OCI-LY7 (cell line): ENCODE data around the gene ESX1. TPM values are rescaled to one million over a fixed set of nuclear protein-coding genes. Genes with fewer than 3 reads are reported as not detected.
"Not testable (repeated sequence)": the region's sequence is repeated elsewhere in the genome, so short reads cannot be mapped to it uniquely, and the experiment has no call there.

Source experiments
- BruUV-seq: library from RNA; stranded (reverse); fragments of 400-500 nt; replicated peaks from 2 replicates; lab custom pipeline; 2021; lab: Mats Ljungman, UMichigan
- CTCF ChIA-PET: fragments of 300-600 bp; sonication (Branson Sonifier 250); formaldehyde crosslinking; loops from one replicate; lab custom pipeline; 2022; ENCODE audit warnings: antibody characterized with exemption; ENCODE audit not compliant: unreplicated experiment; lab: Charles Lee
- POLR2A ChIA-PET: fragments of 300-600 bp; sonication (Branson Sonifier 250); formaldehyde crosslinking; loops from one replicate; lab custom pipeline; 2022; ENCODE audit warnings: antibody characterized with exemption; lab: Charles Lee
- DNase-seq: peaks from one replicate; pipeline ENCODE4 v3.0.0-alpha.2; 2015; ENCODE audit warnings: low spot score
- H2AFZ ChIP-seq: fragments of 200-600 bp; sonication (generic), shearing (Covaris generic); 2 replicates; pipeline ENCODE4 v1.6.1; 2014; ENCODE audit warnings: mild to moderate bottlenecking, antibody characterized with exemption, low read length, moderate library complexity
- H3K27ac ChIP-seq: fragments of 200-600 bp; sonication (generic); 2 replicates; pipeline ENCODE4 v1.5.1; 2014; ENCODE audit warnings: mixed run types, low read depth, mild to moderate bottlenecking, moderate library complexity, low read length, inconsistent platforms; ENCODE audit not compliant: poor library complexity, severe bottlenecking
- H3K36me3 ChIP-seq: fragments of 200-600 bp; sonication (generic); 2 replicates; pipeline ENCODE4 v1.6.1; 2014; ENCODE audit warnings: mild to moderate bottlenecking, antibody characterized with exemption, low read length, moderate library complexity, mixed read lengths; ENCODE audit not compliant: insufficient read depth
- H3K4me1 ChIP-seq: fragments of 200-600 bp; sonication (generic); 2 replicates; pipeline ENCODE4 v1.5.1; 2014; ENCODE audit warnings: mild to moderate bottlenecking, low read length; ENCODE audit not compliant: insufficient read depth, poor library complexity, severe bottlenecking
- H3K4me2 ChIP-seq: fragments of 200-600 bp; sonication (generic); 2 replicates; pipeline ENCODE4 v1.6.1; 2014; ENCODE audit warnings: mild to moderate bottlenecking, low read length
- H3K4me3 ChIP-seq: fragments of 200-600 bp; sonication (generic); 2 replicates; pipeline ENCODE4 v1.5.1; 2014; ENCODE audit warnings: mild to moderate bottlenecking, low read depth, low read length; ENCODE audit not compliant: poor library complexity, severe bottlenecking
- H3K79me2 ChIP-seq: fragments of 200-600 bp; sonication (generic); 2 replicates; pipeline ENCODE4 v1.6.1; 2016; ENCODE audit warnings: low read depth, mild to moderate bottlenecking, low read length, moderate library complexity, mixed read lengths; ENCODE audit not compliant: insufficient read depth
- H3K9me2 ChIP-seq: fragments of 200-600 bp; sonication (generic); 2 replicates; pipeline ENCODE4 v1.6.1; 2016; ENCODE audit warnings: mild to moderate bottlenecking, low read length, mixed read lengths; ENCODE audit not compliant: insufficient read depth
- H3K9me3 ChIP-seq: fragments of 200-600 bp; sonication (generic); 2 replicates; pipeline ENCODE4 v1.6.1; 2014; ENCODE audit warnings: mild to moderate bottlenecking, mixed run types, low read length, mixed read lengths
- H4K20me1 ChIP-seq: fragments of 200-600 bp; sonication (generic); 2 replicates; pipeline ENCODE4 v1.6.1; 2014; ENCODE audit warnings: mild to moderate bottlenecking, antibody characterized with exemption, low read length, moderate library complexity, mixed read lengths; ENCODE audit not compliant: insufficient read depth
- EZH2phosphoT487 ChIP-seq: fragments of 200-600 bp; sonication (generic); IDR thresholded peaks from 2 replicates; pipeline ENCODE4 v1.6.1; 2018; ENCODE audit warnings: low read depth, borderline replicate concordance, mild to moderate bottlenecking, mixed run types, antibody characterized with exemption, low read length, moderate library complexity, mixed read lengths
- intact Hi-C: fragments of 100-400 bp; cut with micrococcal nuclease; formaldehyde crosslinking; loops from one replicate; pipeline ENCODE4 v1.10.0; 2022; ENCODE audit not compliant: unreplicated experiment
- total RNA-seq, 2 experiments: library from RNA; depleted of rRNA in 1 of 2; stranded (reverse); fragments of >200 nt in 1 of 2; shearing (Covaris generic) in 1 of 2; gene quantifications; 2 replicates each; pipeline ENCODE4 v1.2.3, GENCODE V29; 2014 to 2022
- TF ChIP-seq, protein P1 (sequence below): fragments of 200-600 bp; sonication (generic); conservative IDR thresholded peaks from 2 replicates; pipeline ENCODE4 v1.5.1; 2014; ENCODE audit warnings: mild to moderate bottlenecking, antibody characterized with exemption, low read length, moderate library complexity, mixed read lengths

ESX1 gene
- total RNA-seq, 2 experiments from 2014 or later, result not detected

DNA sequence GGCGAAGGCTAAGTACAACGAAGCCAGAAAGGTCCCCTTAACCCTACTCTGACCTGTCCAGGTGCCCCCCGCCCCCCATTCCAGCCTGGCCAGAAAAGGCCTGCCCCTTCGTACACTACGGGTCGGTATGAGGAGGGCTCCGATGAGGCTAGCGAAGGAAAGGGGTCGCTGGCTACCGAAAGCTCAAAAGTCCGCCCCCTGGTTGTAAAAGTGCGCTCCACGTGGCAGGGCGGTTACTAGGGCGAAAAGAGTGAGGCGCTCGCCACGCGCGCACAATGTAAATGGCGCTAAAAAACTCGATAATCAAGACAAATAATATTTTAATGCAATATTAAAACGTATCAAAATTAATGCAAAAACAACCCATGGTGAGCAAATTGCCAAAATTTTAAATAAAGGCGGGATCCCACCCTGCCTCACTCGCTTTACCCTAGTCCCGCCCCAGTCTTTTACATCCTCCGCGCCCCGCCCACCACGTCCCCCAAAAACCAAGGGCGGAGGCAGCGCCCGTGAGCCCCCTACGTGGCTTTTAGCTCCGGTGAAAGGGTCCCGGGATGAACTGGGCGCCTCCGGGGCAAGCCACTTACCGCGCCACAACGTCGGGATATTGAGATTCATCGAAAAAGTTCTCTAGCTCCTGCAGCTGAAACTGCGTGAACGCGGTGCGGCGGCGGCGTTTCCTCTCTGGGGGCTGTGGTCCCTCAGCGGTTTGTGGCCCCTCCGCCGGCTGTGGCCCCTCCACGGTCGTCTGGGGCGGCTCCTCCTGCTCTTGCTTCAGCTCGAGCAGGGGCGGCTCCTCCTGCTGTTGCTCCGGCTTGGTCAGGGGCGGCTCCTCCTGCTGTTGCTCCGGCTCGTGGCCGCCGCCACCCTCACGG, 929 bp downstream of the ESX1 start:
- no peak overlapping the region for H3K4me2 ChIP-seq
- H3K4me3 ChIP-seq, result no peak overlapping the region
- H3K27ac ChIP-seq, result no peak overlapping the region
- intact Hi-C loops, result no loop called here
- ChIA-PET POLR2A (no interaction called here), CTCF (no interaction called here)
- DNase-seq, result no peak
- no peaks in the 10 kb centered on the region for H4K20me1 ChIP-seq
- H3K36me3 ChIP-seq, result no peaks in the 10 kb centered on the region
- H3K9me2 ChIP-seq, result no peaks in the 10 kb centered on the region
- no peak for TF ChIP-seq EZH2phosphoT487
- TF ChIP-seq, protein P1, sequence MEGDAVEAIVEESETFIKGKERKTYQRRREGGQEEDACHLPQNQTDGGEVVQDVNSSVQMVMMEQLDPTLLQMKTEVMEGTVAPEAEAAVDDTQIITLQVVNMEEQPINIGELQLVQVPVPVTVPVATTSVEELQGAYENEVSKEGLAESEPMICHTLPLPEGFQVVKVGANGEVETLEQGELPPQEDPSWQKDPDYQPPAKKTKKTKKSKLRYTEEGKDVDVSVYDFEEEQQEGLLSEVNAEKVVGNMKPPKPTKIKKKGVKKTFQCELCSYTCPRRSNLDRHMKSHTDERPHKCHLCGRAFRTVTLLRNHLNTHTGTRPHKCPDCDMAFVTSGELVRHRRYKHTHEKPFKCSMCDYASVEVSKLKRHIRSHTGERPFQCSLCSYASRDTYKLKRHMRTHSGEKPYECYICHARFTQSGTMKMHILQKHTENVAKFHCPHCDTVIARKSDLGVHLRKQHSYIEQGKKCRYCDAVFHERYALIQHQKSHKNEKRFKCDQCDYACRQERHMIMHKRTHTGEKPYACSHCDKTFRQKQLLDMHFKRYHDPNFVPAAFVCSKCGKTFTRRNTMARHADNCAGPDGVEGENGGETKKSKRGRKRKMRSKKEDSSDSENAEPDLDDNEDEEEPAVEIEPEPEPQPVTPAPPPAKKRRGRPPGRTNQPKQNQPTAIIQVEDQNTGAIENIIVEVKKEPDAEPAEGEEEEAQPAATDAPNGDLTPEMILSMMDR, result no peak
- no peaks in the 10 kb centered on the region for H3K4me1 ChIP-seq
- H3K79me2 ChIP-seq, result no peaks in the 10 kb centered on the region
- BruUV-seq, result no TSS peak
- no peak overlapping the region for H2AFZ ChIP-seq
- H3K9me3 ChIP-seq, result no peaks in the 10 kb centered on the region

DNA sequence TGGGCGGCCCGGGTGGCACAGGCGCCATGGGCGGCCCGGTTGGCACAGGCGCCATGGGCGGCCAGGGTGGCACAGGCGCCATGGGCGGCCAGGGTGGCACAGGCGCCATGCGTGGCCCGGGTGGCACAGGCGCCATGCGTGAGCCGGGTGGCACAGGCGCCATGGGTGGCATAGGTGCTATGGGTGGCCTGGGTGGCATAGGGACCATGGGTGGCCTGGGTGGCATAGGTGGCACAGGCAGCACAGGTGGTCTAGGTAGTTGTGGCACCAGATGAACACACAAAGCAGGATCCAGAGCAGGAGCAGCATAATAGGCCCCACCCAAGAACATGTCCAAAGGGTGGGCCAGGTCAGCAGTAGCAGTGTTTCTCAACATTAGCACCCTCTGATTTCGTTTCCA, 4.3 kb downstream of the ESX1 start:
- Histone ChIP-seq H3K79me2 (no peaks in the 10 kb centered on the region), H3K27ac (no peak overlapping the region), H2AFZ (no peak overlapping the region), H3K9me2 (no peaks in the 10 kb centered on the region), H4K20me1 (no peaks in the 10 kb centered on the region), H3K4me1 (no peaks in the 10 kb centered on the region), H3K4me3 (no peak overlapping the region), H3K36me3 (no peaks in the 10 kb centered on the region), H3K9me3 (no peaks in the 10 kb centered on the region), H3K4me2 (no peak overlapping the region)
- TF ChIP-seq, protein P1, result no peak
- no peak for TF ChIP-seq EZH2phosphoT487
- intact Hi-C loops, result no loop called here
- no peak for DNase-seq
- BruUV-seq, result no TSS peak
- ChIA-PET CTCF (no interaction called here), POLR2A (no interaction called here)

DNA sequence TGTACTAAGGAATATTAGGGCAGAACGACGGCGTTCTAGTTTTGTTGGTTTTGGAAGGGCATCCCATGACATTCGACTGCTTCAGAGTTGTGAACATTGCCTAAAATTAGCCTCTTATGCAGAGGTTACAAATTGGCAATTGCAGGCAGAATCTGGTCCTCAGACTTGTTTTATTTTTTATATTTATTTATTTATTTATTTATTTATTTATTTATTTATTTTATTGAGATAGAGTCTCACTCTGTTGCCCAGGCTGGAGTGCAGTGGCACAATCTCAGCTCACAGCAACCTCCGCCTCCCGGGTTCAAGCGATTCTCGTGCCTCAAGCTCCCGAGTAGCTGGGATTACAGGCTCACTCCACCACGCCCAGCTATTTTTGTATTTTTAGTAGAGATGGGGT, 24.7 kb downstream of the ESX1 start:
- intact Hi-C loops, CTCF ChIA-PET, H4K20me1 ChIP-seq, H3K4me2 ChIP-seq, H3K79me2 ChIP-seq, H3K27ac ChIP-seq, BruUV-seq, H3K9me3 ChIP-seq, H3K9me2 ChIP-seq, H3K36me3 ChIP-seq, DNase-seq, H2AFZ ChIP-seq, H3K4me3 ChIP-seq, H3K4me1 ChIP-seq: not testable (repeated sequence)
- POLR2A ChIA-PET, result interaction anchor here (0.6 kb wide), 1 partner anchor 395 kb away, joined by 3 read pairs; no protein-coding TSS in a partner anchor
